Bronchial epithelial cell (primary cell): ENCODE measurements around the gene SLX4IP. TPM values are rescaled to one million over a fixed set of nuclear protein-coding genes. Genes with fewer than 3 reads are reported as not detected.

ENCODE experiments used
- DNase-seq: peaks from one replicate; pipeline ENCODE4 v3.0.0-alpha.2; 2010; ENCODE audit warnings: low read depth
- FAIRE-seq: peaks from 2 replicates; lab custom pipeline; 2011; peaks lifted over from hg19 to GRCh38; lab: Jason Lieb, UNC
- H3K27me3 ChIP-seq: 2 replicates; pipeline ENCODE4 v1.5.1; 2011; ENCODE audit warnings: low read length; ENCODE audit not compliant: control insufficient read depth, insufficient read depth
- H3K36me3 ChIP-seq: 2 replicates; pipeline ENCODE4 v1.5.1; 2011; ENCODE audit warnings: low read length; ENCODE audit not compliant: control insufficient read depth, insufficient read depth
- H3K4me3 ChIP-seq: 2 replicates; pipeline ENCODE4 v1.5.1; 2011; ENCODE audit warnings: mild to moderate bottlenecking, low read depth, low read length, control low read depth
- CTCF ChIP-seq: IDR thresholded peaks from 2 replicates; pipeline ENCODE4 v1.5.1; 2011; ENCODE audit warnings: mild to moderate bottlenecking, moderate library complexity, low read length, control low read depth, inconsistent platforms; ENCODE audit not compliant: insufficient read depth, severe bottlenecking
- total RNA-seq: library from RNA; depleted of rRNA; stranded (reverse); fragments of >200 nt; gene quantifications from 2 replicates; pipeline ENCODE4 v1.2.1, GENCODE V29; 2014

SLX4IP gene
- total RNA-seq, 1 donor from 2014 or later: 3.9 TPM

- FAIRE-seq (no peak), DNase-seq (no peak)
- Histone ChIP-seq H3K4me3 (no peak overlapping the region), H3K27me3 (no peaks in the 10 kb centered on the region), H3K36me3 (peaks cover 1% of the 10 kb centered on the region)
- no peak for TF ChIP-seq CTCF
These were observed 71.9 kb downstream of the SLX4IP start for GRCh38 chr20:10507052-10507451.

DNA sequence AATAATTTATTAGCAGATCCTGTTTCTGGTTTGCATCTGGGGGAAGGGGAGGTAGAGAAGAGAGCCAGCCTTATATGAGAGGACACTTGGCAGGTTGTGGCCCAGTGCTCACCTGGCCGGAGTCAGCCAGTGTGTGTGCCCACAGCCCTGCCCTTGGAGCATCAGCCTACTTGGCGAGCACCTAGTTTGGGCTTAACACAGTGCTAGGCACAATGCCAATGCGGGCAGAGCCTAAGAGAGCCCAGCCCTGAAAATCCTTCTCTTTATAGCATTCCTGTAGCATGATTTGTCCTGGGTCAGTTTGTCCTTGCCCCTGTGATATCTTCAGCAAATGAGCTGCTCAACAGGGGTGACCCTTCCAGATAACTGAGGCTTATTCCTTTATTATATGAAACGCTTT is 73.0 kb downstream of the SLX4IP start:
- DNase-seq: no peak
- FAIRE-seq: no peak
- TF ChIP-seq CTCF: no peak
- Histone ChIP-seq H3K36me3 (peaks cover 1% of the 10 kb centered on the region), H3K27me3 (no peaks in the 10 kb centered on the region), H3K4me3 (no peak overlapping the region)

DNA sequence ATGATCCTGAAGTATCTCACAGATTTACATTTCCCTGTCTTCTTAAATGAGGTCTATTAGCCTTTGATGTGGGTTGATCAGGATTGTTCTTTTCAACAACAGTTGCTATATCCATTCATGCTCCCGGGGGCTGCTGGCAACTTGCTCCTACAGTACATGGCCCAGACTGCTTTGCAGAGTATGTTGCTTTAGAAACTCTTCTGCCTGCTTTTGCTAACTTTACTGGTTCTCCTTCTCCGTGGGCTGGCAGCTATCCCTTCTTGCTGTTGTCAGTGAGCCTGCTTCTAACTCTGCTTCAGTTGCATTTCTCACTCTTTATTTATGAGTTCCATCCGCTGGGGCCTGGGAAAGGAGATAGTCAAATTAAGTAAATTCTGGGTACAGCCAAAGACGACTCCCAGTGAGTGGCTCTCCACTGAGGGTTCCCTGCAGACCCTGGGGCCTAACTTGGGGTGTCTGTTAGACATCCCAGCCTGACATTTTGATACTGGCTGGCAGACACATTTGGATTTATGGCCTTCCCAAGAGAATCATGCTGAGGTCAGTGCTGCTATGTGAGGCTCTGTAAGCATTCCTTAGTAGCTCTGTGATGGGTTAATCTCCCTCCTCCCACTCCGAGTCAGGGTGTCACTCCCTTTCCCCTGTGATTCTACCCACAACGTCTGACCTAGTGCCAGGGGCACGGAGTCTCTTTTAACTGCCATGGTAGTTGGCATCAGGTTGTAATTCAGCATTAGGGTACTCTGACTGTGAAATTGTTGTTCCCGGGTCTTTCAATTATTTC is 73.6 kb downstream of the SLX4IP start:
- no peak for TF ChIP-seq CTCF
- FAIRE-seq: no peak
- no peak for DNase-seq
- Histone ChIP-seq H3K27me3 (no peaks in the 10 kb centered on the region), H3K4me3 (no peak overlapping the region), H3K36me3 (peaks cover 1% of the 10 kb centered on the region)

DNA sequence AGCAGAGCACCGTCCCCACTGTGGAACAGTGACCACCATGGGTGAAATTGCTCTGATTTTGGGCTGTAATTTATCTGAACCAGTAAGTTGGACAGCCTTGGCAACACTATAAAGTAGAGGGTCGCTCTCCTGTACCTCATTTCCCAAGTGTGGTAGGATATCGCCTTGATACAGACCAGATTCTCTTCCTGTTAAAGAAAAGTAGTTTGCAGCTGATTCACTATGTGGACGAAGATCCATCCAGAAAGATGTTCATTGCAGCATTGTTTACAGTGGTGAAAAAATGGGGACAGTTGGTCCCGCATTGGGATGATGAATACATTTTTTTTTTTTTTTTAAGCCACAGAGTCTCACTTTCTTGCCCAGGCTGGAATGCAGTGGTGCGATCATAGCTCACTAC is 74.3 kb downstream of the SLX4IP start:
- Histone ChIP-seq H3K27me3 (no peaks in the 10 kb centered on the region), H3K4me3 (no peak overlapping the region), H3K36me3 (no peaks in the 10 kb centered on the region)
- FAIRE-seq (no peak), DNase-seq (no peak)
- TF ChIP-seq CTCF: no peak

DNA sequence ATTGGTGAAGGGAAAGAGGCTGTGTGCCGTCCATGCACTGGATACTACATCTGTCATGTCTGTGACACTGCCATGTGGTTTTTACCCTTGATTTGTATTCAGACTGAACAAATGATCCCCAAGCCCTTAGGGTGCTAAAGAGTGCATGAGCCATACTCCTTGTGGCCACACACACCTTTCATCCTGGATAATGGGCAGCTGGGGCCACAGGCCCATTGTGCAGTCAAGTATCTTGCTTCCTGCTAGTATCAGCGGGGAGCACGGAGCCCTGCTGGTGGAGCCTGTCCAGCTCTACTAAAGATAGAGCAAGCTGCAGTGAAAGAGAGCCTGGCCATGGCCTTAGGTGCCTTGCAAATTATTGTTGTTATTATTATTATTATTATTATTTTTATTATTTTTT is 75.1 kb downstream of the SLX4IP start:
- FAIRE-seq (no peak), DNase-seq (no peak)
- Histone ChIP-seq H3K27me3 (no peaks in the 10 kb centered on the region), H3K36me3 (no peaks in the 10 kb centered on the region), H3K4me3 (no peak overlapping the region)
- TF ChIP-seq CTCF: no peak

- no peak for TF ChIP-seq CTCF
- Histone ChIP-seq H3K4me3 (no peak overlapping the region), H3K27me3 (no peaks in the 10 kb centered on the region), H3K36me3 (no peaks in the 10 kb centered on the region)
- DNase-seq (no peak), FAIRE-seq (no peak)
These were observed 76.0 kb downstream of the SLX4IP start for GRCh38 chr20:10511170-10511508.
